Measurements from ENCODE around the gene RAD21L1.

Gene RAD21L1

DNA sequence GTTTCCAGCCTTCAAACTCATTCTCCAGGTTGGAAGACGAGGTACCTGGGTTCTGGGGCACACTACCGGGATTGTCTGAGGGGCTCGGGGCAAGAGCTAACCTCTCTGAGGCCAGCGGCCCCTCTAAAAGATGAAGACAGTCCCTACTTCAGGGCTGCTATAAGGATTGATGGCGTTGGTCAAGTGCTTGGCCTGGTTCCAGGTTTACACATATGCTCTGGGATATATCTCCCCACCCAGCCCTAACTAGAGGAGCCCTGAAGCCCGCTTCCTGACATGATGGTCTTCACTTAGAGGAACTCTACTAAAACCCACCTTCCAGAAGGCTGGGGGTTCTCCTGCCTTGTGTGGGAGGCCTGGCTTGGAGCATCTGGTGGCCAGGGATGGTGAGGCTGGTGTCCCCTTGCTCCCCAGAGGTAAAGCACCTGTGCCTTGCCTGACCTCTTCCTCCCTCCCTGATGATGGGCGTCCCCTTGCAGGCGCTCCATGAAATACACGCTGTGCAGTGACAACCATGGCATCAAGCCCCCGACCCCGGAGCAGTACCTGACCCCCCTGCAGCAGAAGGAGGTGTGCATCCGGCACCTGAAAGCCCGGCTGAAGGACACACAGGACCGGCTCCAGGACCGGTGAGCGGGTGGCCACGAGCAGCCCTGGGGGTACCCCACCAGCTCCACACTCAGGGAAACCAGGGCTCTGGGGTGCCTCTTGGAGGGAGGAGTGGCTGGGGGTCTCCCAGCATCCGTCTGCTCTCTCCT lies 74.4 kb downstream of the RAD21L1 start:
- DNase-seq (ENCODE audit: low read depth, low spot score) = no peak
- no peak overlapping the region for H3K4me3 ChIP-seq (ENCODE audit: low read depth, low read length)
- TF ChIP-seq, protein P1, sequence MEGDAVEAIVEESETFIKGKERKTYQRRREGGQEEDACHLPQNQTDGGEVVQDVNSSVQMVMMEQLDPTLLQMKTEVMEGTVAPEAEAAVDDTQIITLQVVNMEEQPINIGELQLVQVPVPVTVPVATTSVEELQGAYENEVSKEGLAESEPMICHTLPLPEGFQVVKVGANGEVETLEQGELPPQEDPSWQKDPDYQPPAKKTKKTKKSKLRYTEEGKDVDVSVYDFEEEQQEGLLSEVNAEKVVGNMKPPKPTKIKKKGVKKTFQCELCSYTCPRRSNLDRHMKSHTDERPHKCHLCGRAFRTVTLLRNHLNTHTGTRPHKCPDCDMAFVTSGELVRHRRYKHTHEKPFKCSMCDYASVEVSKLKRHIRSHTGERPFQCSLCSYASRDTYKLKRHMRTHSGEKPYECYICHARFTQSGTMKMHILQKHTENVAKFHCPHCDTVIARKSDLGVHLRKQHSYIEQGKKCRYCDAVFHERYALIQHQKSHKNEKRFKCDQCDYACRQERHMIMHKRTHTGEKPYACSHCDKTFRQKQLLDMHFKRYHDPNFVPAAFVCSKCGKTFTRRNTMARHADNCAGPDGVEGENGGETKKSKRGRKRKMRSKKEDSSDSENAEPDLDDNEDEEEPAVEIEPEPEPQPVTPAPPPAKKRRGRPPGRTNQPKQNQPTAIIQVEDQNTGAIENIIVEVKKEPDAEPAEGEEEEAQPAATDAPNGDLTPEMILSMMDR (IDR thresholded peaks at IDR 0.05; ENCODE audit: low read depth, low read length) = no peak
- in situ Hi-C loops (cut with HindIII; ENCODE audit: low sequenced_read_pairs) = no loop called here

DNA sequence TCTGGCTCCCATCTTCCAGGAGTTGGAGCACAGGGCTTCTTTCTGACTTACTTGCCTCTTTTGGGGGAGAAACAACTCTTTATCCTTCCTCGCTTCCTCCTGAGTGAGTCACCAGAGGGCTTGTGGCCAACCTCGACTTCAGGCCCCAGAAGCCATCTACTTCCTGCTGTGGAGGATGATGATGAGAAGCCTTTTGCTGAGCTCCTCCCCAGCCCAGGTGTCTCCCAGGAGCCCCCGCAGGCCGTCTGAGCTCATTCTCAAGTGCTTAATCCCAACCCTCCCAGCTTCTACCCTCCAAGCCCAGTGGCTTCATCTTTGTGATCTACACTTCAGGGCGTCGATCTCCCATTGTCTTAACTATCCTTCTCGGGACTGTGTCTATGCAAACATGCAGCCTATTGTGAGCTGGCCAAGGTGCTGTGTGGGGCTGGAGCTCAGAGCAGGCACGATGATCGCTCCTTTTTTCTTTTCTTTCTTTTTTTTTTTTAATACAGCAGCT lies 75.2 kb downstream of the RAD21L1 start:
- TF ChIP-seq, protein P1 (IDR thresholded peaks at IDR 0.05; ENCODE audit: low read depth, low read length) = no peak
- in situ Hi-C loops (cut with HindIII; ENCODE audit: low sequenced_read_pairs) = no loop called here
- H3K4me3 ChIP-seq (ENCODE audit: low read depth, low read length) = no peak overlapping the region
- peak; percentile 66 for DNase-seq (ENCODE audit: low read depth, low spot score)

DNA sequence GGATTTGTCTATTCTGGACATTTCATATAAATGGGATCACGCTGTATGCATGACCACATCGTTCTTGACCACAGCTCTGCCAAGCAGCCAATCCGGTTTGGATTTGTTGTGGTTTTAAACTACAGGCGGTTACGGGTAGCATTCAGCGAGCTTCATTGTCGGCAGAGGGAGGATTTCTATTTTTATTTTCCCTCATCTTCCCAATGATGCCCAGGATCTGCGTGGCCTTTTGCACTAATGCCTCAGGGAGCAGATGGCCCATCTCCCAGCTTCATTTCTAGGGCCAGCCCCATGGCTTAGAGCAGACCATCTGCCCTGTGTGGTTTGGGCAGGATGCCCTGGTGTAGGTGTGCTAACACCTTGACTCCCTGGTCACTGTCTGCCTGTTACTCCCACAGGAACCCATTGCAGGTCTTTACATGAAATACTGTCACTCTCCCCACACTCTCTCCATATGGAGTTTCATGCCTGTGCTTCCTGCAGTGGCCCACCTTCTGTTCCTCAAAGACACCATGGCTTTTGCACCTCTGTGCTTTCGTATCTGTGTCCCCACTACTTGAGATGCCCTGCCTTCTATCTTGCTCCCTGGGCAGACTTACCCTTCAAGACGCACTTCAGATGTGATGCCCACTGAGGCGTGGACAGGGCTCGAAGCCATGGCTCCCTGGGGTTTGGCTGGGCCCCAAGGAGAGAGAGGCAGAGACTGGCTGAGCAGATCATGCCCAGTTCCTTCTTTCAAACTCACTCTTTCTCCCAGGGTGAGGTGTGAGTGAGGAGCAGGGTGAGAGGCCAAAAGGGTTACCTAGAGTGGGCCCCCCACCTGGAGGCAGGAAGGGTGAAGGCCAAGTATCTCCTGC lies 77.1 kb downstream of the RAD21L1 start:
- no peak overlapping the region for H3K4me3 ChIP-seq (ENCODE audit: low read depth, low read length)
- in situ Hi-C loops (cut with HindIII; ENCODE audit: low sequenced_read_pairs) = no loop called here
- no peak for DNase-seq (ENCODE audit: low read depth, low spot score)
- TF ChIP-seq, protein P1 (IDR thresholded peaks at IDR 0.05; ENCODE audit: low read depth, low read length) = no peak

DNA sequence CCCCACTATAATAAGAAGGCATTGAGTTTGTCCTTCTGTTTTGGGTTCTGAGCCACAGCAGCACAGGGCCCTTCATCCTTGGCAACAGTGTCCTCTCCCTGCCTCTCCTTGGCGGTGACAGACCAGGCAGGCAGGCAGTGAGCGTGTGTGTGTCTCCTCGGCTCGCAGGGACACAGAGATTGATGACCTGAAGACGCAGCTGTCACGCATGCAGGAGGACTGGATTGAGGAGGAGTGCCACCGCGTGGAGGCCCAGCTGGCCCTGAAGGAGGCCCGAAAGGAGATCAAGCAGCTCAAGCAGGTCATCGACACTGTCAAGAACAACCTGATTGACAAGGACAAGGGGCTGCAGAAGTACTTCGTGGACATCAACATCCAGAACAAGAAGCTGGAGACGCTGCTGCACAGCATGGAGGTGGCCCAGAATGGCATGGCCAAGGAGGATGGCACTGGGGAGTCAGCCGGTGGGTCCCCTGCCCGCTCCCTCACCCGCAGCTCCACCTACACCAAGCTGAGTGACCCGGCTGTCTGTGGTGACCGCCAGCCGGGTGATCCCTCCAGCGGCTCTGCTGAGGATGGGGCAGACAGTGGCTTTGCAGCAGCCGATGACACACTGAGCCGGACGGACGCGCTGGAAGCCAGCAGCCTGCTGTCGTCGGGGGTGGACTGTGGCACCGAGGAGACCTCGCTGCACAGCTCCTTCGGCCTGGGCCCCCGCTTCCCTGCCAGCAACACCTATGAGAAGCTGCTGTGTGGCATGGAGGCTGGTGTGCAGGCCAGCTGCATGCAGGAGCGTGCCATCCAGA lies 79.1 kb downstream of the RAD21L1 start:
- DNase-seq (ENCODE audit: low read depth, low spot score) = no peak
- TF ChIP-seq, protein P1 (IDR thresholded peaks at IDR 0.05; ENCODE audit: low read depth, low read length) = no peak
- H3K4me3 ChIP-seq (ENCODE audit: low read depth, low read length) = no peak overlapping the region
- in situ Hi-C loops (cut with HindIII; ENCODE audit: low sequenced_read_pairs) = no loop called here
